Trophoblast cell (in vitro differentiated cells and primary cell): ENCODE measurements around the gene FBXL22. TPM values are rescaled to one million over a fixed set of nuclear protein-coding genes. Genes with fewer than 3 reads are reported as not detected.

Experiments used
- DNase-seq, 2 donors: peaks; one replicate each; pipeline ENCODE4 v3.0.0-alpha.2; 2016
- H2AFZ ChIP-seq: 2 replicates; pipeline ENCODE4 v1.6.1; 2013; ENCODE audit warnings: low read length, moderate library complexity, mild to moderate bottlenecking; ENCODE audit not compliant: insufficient read depth, poor library complexity
- H2AK5ac ChIP-seq: 2 replicates; pipeline ENCODE4 v1.6.1; 2013; ENCODE audit warnings: mild to moderate bottlenecking, low read length
- H2BK120ac ChIP-seq: 2 replicates; pipeline ENCODE4 v1.6.1; 2013; ENCODE audit warnings: low read length, mild to moderate bottlenecking, moderate library complexity; ENCODE audit not compliant: insufficient read depth, poor library complexity
- H2BK12ac ChIP-seq: 2 replicates; pipeline ENCODE4 v1.6.1; 2013; ENCODE audit warnings: mild to moderate bottlenecking, low read length, moderate library complexity
- H2BK5ac ChIP-seq: 2 replicates; pipeline ENCODE4 v1.6.1; 2013; ENCODE audit warnings: low read length, low read depth, moderate library complexity, mild to moderate bottlenecking; ENCODE audit not compliant: poor library complexity
- H3K14ac ChIP-seq: 2 replicates; pipeline ENCODE4 v1.6.1; 2013; ENCODE audit warnings: mild to moderate bottlenecking, low read length
- H3K18ac ChIP-seq: 2 replicates; pipeline ENCODE4 v1.6.1; 2013; ENCODE audit warnings: mild to moderate bottlenecking, low read length
- H3K23ac ChIP-seq: 2 replicates; pipeline ENCODE4 v1.6.1; 2013; ENCODE audit warnings: low read length
- H3K27ac ChIP-seq: 2 replicates; pipeline ENCODE4 v1.5.1; 2013; ENCODE audit warnings: low read depth, mild to moderate bottlenecking, inconsistent platforms, low read length, moderate library complexity
- H3K27me3 ChIP-seq: 2 replicates; pipeline ENCODE4 v1.6.1; 2013; ENCODE audit warnings: inconsistent platforms, mild to moderate bottlenecking, low read length, moderate library complexity; ENCODE audit not compliant: insufficient read depth
- H3K36me3 ChIP-seq, 2 experiments: 1 replicate in 1 of 2; 2 replicates in 1 of 2; pipeline ENCODE4 v1.6.1; 2013; ENCODE audit warnings: low read length in 2 of 2, mild to moderate bottlenecking in 2 of 2, moderate library complexity in 1 of 2; ENCODE audit not compliant: insufficient read depth in 2 of 2, control insufficient read depth in 1 of 2
- H3K4ac ChIP-seq: 2 replicates; pipeline ENCODE4 v1.6.1; 2013; ENCODE audit warnings: low read depth, mild to moderate bottlenecking, low read length, moderate library complexity
- H3K4me1 ChIP-seq, 2 experiments: 1 replicate in 1 of 2; 2 replicates in 1 of 2; pipeline ENCODE4 v1.6.1; 2013; ENCODE audit warnings: low read length in 2 of 2, mild to moderate bottlenecking in 2 of 2, moderate library complexity in 1 of 2; ENCODE audit not compliant: insufficient read depth in 2 of 2, control insufficient read depth in 1 of 2
- H3K4me2 ChIP-seq: 2 replicates; pipeline ENCODE4 v1.6.1; 2013; ENCODE audit warnings: inconsistent platforms, mild to moderate bottlenecking, low read length, moderate library complexity
- H3K4me3 ChIP-seq: 2 replicates; pipeline ENCODE4 v1.5.1; 2013; ENCODE audit warnings: mild to moderate bottlenecking, low read depth, low read length, inconsistent platforms
- H3K79me1 ChIP-seq: one replicate; pipeline ENCODE4 v1.6.1; 2013; ENCODE audit warnings: low read length
- H3K79me2 ChIP-seq: 2 replicates; pipeline ENCODE4 v1.6.1; 2013; ENCODE audit warnings: low read length, mild to moderate bottlenecking; ENCODE audit not compliant: control insufficient read depth, insufficient read depth, poor library complexity
- H3K9ac ChIP-seq: 2 replicates; pipeline ENCODE4 v1.6.1; 2013; ENCODE audit warnings: mild to moderate bottlenecking, low read length
- H3K9me3 ChIP-seq: 2 replicates; pipeline ENCODE4 v1.6.1; 2013; ENCODE audit warnings: low read depth, mild to moderate bottlenecking, control low read depth, inconsistent platforms, low read length; ENCODE audit not compliant: insufficient read depth
- H4K12ac ChIP-seq: 2 replicates; pipeline ENCODE4 v1.6.1; 2013; ENCODE audit warnings: low read depth, mild to moderate bottlenecking, low read length, moderate library complexity
- H4K8ac ChIP-seq: 2 replicates; pipeline ENCODE4 v1.6.1; 2013; ENCODE audit warnings: low read depth, mild to moderate bottlenecking, low read length, moderate library complexity
- H4K91ac ChIP-seq: one replicate; pipeline ENCODE4 v1.6.1; 2013; ENCODE audit warnings: low read depth, mild to moderate bottlenecking, low read length, moderate library complexity
- WGBS: extraction: QIAGEN DNeasy Blood & Tissue Kit; methylation state at CpG from one replicate; pipeline ENCODE4 v1.1.7; 2013; ENCODE audit warnings: missing lambda C conversion rate; ENCODE audit not compliant: insufficient read length, insufficient coverage; ENCODE audit errors: extremely low coverage; 5-methylcytosine and 5-hydroxymethylcytosine counted together
- polyA plus RNA-seq: library from polyadenylated mRNA; stranded (reverse); fragments of 200-250 nt; gene quantifications from 2 replicates; pipeline ENCODE4 v1.2.3, GENCODE V29; 2013

The FBXL22 gene
- 0.08 TPM in 2 replicates for polyA plus RNA-seq

GRCh38 chr15:63597038-63597790 is at the start of gene FBXL22:
TSS of gene FBXL22 (plus strand) at chr15:63597387. CDS start at chr15:63597393, 6 bp downstream.
- H2AK5ac ChIP-seq, result no peak within 1 kb of the TSS
- H3K18ac ChIP-seq, result no peak within 1 kb of the TSS
- H2BK12ac ChIP-seq, result no peak within 1 kb of the TSS
- no peak within 1 kb of the TSS for H3K4me2 ChIP-seq
- no peak within 1 kb of the TSS for H4K8ac ChIP-seq
- H3K4ac ChIP-seq, result no peak within 1 kb of the TSS
- H3K27me3 ChIP-seq, result no peaks in the 10 kb centered on the region
- peaks cover 4% of the 10 kb centered on the region for H3K79me2 ChIP-seq
- H2BK5ac ChIP-seq, result no peak within 1 kb of the TSS
- H3K9ac ChIP-seq, result no peak within 1 kb of the TSS
- H3K27ac ChIP-seq, result no peak within 1 kb of the TSS
- H3K4me1 ChIP-seq, result peaks cover 7 to 9% of the 10 kb centered on the region in 2 experiments
- peaks cover 6% of the 10 kb centered on the region for H3K79me1 ChIP-seq
- no peak for DNase-seq
- H4K91ac ChIP-seq, result no peak within 1 kb of the TSS
- no peak within 1 kb of the TSS for H2BK120ac ChIP-seq
- H3K4me3 ChIP-seq, result peak within 1 kb of the TSS; percentile 1
- no peak within 1 kb of the TSS for H3K23ac ChIP-seq
- H3K14ac ChIP-seq, result no peak within 1 kb of the TSS
- WGBS, result no CpG with 5 or more reads among the region's 23 CpGs
- H2AFZ ChIP-seq, result no peak within 1 kb of the TSS
- H3K9me3 ChIP-seq, result no peaks in the 10 kb centered on the region
- H3K36me3 ChIP-seq, result peaks cover 5 to 9% of the 10 kb centered on the region in 2 experiments
- no peak within 1 kb of the TSS for H4K12ac ChIP-seq

- H3K4me1 ChIP-seq, result no peaks in the 10 kb centered on the region
- H4K8ac ChIP-seq, result no peak overlapping the region
Observed at GRCh38 chr15:63551400-63551799, 45.8 kb upstream of the FBXL22 start.

GRCh38 chr15:63553388-63553791 is 43.8 kb upstream of the FBXL22 start:
- Histone ChIP-seq H3K4me1 (no peaks in the 10 kb centered on the region), H3K9ac (no peak overlapping the region), H3K79me1 (no peaks in the 10 kb centered on the region), H2BK5ac (no peak overlapping the region), H3K4me3 (no peak overlapping the region), H4K91ac (no peak overlapping the region), H3K9me3 (no peaks in the 10 kb centered on the region), H3K36me3 (peaks cover 4 to 6% of the 10 kb centered on the region in 2 experiments), H2AK5ac (no peak overlapping the region), H2BK120ac (no peak overlapping the region), H3K27ac (no peak overlapping the region), H3K79me2 (no peaks in the 10 kb centered on the region), H3K14ac (no peak overlapping the region), H3K27me3 (no peaks in the 10 kb centered on the region), H2BK12ac (no peak overlapping the region), H3K23ac (no peak overlapping the region), H2AFZ (no peak overlapping the region), H3K18ac (no peak overlapping the region), H3K4ac (no peak overlapping the region), H3K4me2 (no peak overlapping the region), H4K8ac (no peak overlapping the region), H4K12ac (no peak overlapping the region)
- peak; percentile 33 to 62 for DNase-seq
- no CpG with 5 or more reads among the region's 3 CpGs for WGBS

More at GRCh38 chr15:63551400-63551799, 45.8 kb upstream of the FBXL22 start:
- no peak overlapping the region for H3K23ac ChIP-seq
- H2BK5ac ChIP-seq, result no peak overlapping the region
- no peak overlapping the region for H4K12ac ChIP-seq
- no peak overlapping the region for H2BK120ac ChIP-seq
- H3K18ac ChIP-seq, result no peak overlapping the region
- no peak overlapping the region for H2AK5ac ChIP-seq
- no peak overlapping the region for H3K4me2 ChIP-seq
- no peaks in the 10 kb centered on the region for H3K79me2 ChIP-seq
- no peak overlapping the region for H3K9ac ChIP-seq
- H4K91ac ChIP-seq, result no peak overlapping the region
- H3K14ac ChIP-seq, result no peak overlapping the region
- H3K27ac ChIP-seq, result no peak overlapping the region
- no peaks in the 10 kb centered on the region for H3K79me1 ChIP-seq
- no peak overlapping the region for H3K4me3 ChIP-seq
- no peaks in the 10 kb centered on the region for H3K9me3 ChIP-seq
- no peak for DNase-seq
- no peaks in the 10 kb centered on the region for H3K27me3 ChIP-seq
- H2AFZ ChIP-seq, result no peak overlapping the region
- no peak overlapping the region for H3K4ac ChIP-seq
- H3K36me3 ChIP-seq, result peaks cover 2% of the 10 kb centered on the region in 2 experiments
- no peak overlapping the region for H2BK12ac ChIP-seq
- no CpG with 5 or more reads among the region's 1 CpG for WGBS

GRCh38 chr15:63554337-63554927 is 42.8 kb upstream of the FBXL22 start:
- H3K79me2 ChIP-seq, result no peaks in the 10 kb centered on the region
- H3K4me1 ChIP-seq, result no peaks in the 10 kb centered on the region
- no peaks in the 10 kb centered on the region for H3K9me3 ChIP-seq
- no peak for DNase-seq
- no peaks in the 10 kb centered on the region for H3K27me3 ChIP-seq
- peaks cover 4 to 6% of the 10 kb centered on the region in 2 experiments for H3K36me3 ChIP-seq
- H2BK12ac ChIP-seq, result no peak overlapping the region
- H3K18ac ChIP-seq, result no peak overlapping the region
- no peak overlapping the region for H2BK120ac ChIP-seq
- no peak overlapping the region for H4K91ac ChIP-seq
- no peak overlapping the region for H3K14ac ChIP-seq
- H3K23ac ChIP-seq, result no peak overlapping the region
- H3K9ac ChIP-seq, result no peak overlapping the region
- H3K4me3 ChIP-seq, result no peak overlapping the region
- H4K8ac ChIP-seq, result no peak overlapping the region
- no peak overlapping the region for H2BK5ac ChIP-seq
- H3K4ac ChIP-seq, result no peak overlapping the region
- H2AFZ ChIP-seq, result no peak overlapping the region
- no CpG with 5 or more reads among the region's 2 CpGs for WGBS
- no peak overlapping the region for H3K27ac ChIP-seq
- no peak overlapping the region for H3K4me2 ChIP-seq
- H4K12ac ChIP-seq, result no peak overlapping the region
- H2AK5ac ChIP-seq, result no peak overlapping the region
- no peaks in the 10 kb centered on the region for H3K79me1 ChIP-seq
